ENCODE results near the gene DLGAP1. TPM values are rescaled to one million over a fixed set of nuclear protein-coding genes. Genes with fewer than 3 reads are reported as not detected.

DLGAP1 gene
- total and polyA plus RNA-seq, 2 experiments from 2014 or later: 3.1 to 6.5 TPM

GRCh38 chr18:3867864-3868311, 587.2 kb downstream of the DLGAP1 start:
- Histone ChIP-seq H3K4me1 (ENCODE audit: insufficient read depth) (peaks cover 5% of the 10 kb centered on the region), H2AFZ (no peak overlapping the region)
- DNase-seq (ENCODE audit: low spot score): no peak

DNA sequence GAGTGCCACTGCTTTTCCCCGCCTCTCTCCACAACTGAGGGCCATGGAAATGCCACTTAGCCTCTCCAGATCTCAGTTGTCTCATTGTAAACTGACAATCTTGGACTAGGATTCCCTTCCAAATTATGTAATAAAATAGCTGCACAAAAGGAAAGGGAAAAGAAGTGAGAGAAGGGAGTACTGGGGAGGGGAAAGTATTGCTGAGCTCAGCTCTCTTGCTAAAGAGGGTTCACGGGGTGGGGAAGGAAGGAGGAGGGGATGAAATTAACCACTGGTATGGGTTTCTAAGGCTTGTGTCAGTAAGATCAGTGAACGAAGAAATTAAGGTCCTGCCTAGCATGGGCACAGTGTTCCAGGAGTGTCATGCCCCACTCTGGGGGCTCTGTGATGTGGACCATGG, 587.9 kb downstream of the DLGAP1 start:
- TF ChIP-seq EZH2 (IDR thresholded peaks at IDR 0.05; ENCODE audit: borderline replicate concordance): no peak
- TF ChIP-seq EZH2phosphoT487 (IDR thresholded peaks at IDR 0.05; ENCODE audit: low read depth, severe bottlenecking, unreplicated experiment): no peak
- TF ChIP-seq CTCF (IDR thresholded peaks at IDR 0.05; ENCODE audit: poor library complexity): no peak
- no peaks in the 10 kb centered on the region for H4K20me1 ChIP-seq (ENCODE audit: insufficient read depth, poor library complexity, severe bottlenecking)
- no peaks in the 10 kb centered on the region for H3K9me3 ChIP-seq (ENCODE audit: low read depth)
- no peak overlapping the region for H3K4me3 ChIP-seq
- H3K9me2 ChIP-seq (replicated peaks; ENCODE audit: insufficient read depth): no peaks in the 10 kb centered on the region
- peak overlapping the region; percentile 6 for H3K27ac ChIP-seq
- no peak for DNase-seq (ENCODE audit: low spot score)
- peaks cover 5% of the 10 kb centered on the region for H3K4me1 ChIP-seq (ENCODE audit: insufficient read depth)
- no peak overlapping the region for H3K4me2 ChIP-seq
- 81% methylated on average over 3 of the region's 3 CpGs for WGBS (ENCODE audit: low lambda C conversion rate, missing lambda C conversion rate)
- no peak overlapping the region for H2AFZ ChIP-seq
- H3K36me3 ChIP-seq (replicated peaks; ENCODE audit: insufficient read depth, low read depth): no peaks in the 10 kb centered on the region
- no peaks in the 10 kb centered on the region for H3K27me3 ChIP-seq
- no peaks in the 10 kb centered on the region for H3K79me2 ChIP-seq

More at GRCh38 chr18:3867864-3868311, 587.2 kb downstream of the DLGAP1 start:
- no peaks in the 10 kb centered on the region for H3K9me3 ChIP-seq (ENCODE audit: low read depth)
- no peaks in the 10 kb centered on the region for H3K36me3 ChIP-seq (replicated peaks; ENCODE audit: insufficient read depth, low read depth)
- H3K79me2 ChIP-seq: no peaks in the 10 kb centered on the region
- H3K4me3 ChIP-seq: no peak overlapping the region
- TF ChIP-seq EZH2 (IDR thresholded peaks at IDR 0.05; ENCODE audit: borderline replicate concordance) (no peak), EZH2phosphoT487 (IDR thresholded peaks at IDR 0.05; ENCODE audit: low read depth, severe bottlenecking, unreplicated experiment) (no peak), CTCF (IDR thresholded peaks at IDR 0.05; ENCODE audit: poor library complexity) (no peak)
- no peak overlapping the region for H3K4me2 ChIP-seq
- no peaks in the 10 kb centered on the region for H4K20me1 ChIP-seq (ENCODE audit: insufficient read depth, poor library complexity, severe bottlenecking)
- 68% methylated on average over 8 of the region's 8 CpGs for whole genome bisulfite sequencing (ENCODE audit: low lambda C conversion rate, missing lambda C conversion rate)
- H3K9me2 ChIP-seq (replicated peaks; ENCODE audit: insufficient read depth): no peaks in the 10 kb centered on the region
- peak overlapping the region; percentile 6 for H3K27ac ChIP-seq
- H3K27me3 ChIP-seq: no peaks in the 10 kb centered on the region

DNA sequence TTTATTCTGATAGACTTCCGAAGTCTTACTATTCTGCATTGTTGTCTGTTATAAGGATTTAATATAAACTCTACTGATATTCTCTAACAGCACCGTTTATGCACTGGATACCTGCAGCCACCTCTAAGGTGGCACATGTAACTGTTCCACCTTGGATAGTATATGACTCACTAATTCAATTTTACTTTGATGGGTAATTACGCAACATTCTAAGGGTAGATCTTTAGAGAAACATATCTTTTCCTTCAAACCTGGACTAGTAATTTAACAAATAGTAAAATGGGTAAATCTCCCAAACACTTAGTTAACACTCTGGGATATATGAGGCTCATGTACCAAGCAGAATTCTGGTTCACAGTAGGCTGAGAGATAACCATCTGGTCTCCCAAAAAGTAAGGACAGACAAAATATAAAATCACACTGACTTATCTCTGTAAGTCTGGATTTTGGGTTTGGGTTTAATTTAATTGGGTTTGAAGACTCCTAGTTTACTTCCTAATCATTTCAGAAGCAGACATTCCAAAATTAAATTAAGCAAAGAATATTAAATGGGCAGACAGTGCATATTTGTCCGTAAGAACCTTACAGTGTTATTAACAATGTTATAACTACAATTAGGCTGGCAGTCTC, 590.3 kb downstream of the DLGAP1 start:
- H3K27ac ChIP-seq: no peak overlapping the region
- no peak overlapping the region for H2AFZ ChIP-seq
- TF ChIP-seq EZH2 (IDR thresholded peaks at IDR 0.05; ENCODE audit: borderline replicate concordance) (no peak), EZH2phosphoT487 (IDR thresholded peaks at IDR 0.05; ENCODE audit: low read depth, severe bottlenecking, unreplicated experiment) (no peak), CTCF (IDR thresholded peaks at IDR 0.05; ENCODE audit: poor library complexity) (no peak)
- H3K4me1 ChIP-seq (ENCODE audit: insufficient read depth): peaks cover 5% of the 10 kb centered on the region
- no peaks in the 10 kb centered on the region for H3K36me3 ChIP-seq (replicated peaks; ENCODE audit: insufficient read depth, low read depth)
- DNase-seq (ENCODE audit: low spot score): no peak
- no peak overlapping the region for H3K4me3 ChIP-seq
- H3K4me2 ChIP-seq: no peak overlapping the region
- no peaks in the 10 kb centered on the region for H3K9me2 ChIP-seq (replicated peaks; ENCODE audit: insufficient read depth)
- H3K27me3 ChIP-seq: no peaks in the 10 kb centered on the region
- no peaks in the 10 kb centered on the region for H3K9me3 ChIP-seq (ENCODE audit: low read depth)
- no peaks in the 10 kb centered on the region for H3K79me2 ChIP-seq
- 97% methylated on average over 4 of the region's 4 CpGs for WGBS (ENCODE audit: low lambda C conversion rate, missing lambda C conversion rate)
- no peaks in the 10 kb centered on the region for H4K20me1 ChIP-seq (ENCODE audit: insufficient read depth, poor library complexity, severe bottlenecking)
